ENCODE measurements around the gene GRAMD4. TPM values are rescaled to one million over a fixed set of nuclear protein-coding genes. Genes with fewer than 3 reads are reported as not detected.

Gene GRAMD4
- total RNA-seq, 1 donor from 2014 or later = 90.8 TPM

DNA sequence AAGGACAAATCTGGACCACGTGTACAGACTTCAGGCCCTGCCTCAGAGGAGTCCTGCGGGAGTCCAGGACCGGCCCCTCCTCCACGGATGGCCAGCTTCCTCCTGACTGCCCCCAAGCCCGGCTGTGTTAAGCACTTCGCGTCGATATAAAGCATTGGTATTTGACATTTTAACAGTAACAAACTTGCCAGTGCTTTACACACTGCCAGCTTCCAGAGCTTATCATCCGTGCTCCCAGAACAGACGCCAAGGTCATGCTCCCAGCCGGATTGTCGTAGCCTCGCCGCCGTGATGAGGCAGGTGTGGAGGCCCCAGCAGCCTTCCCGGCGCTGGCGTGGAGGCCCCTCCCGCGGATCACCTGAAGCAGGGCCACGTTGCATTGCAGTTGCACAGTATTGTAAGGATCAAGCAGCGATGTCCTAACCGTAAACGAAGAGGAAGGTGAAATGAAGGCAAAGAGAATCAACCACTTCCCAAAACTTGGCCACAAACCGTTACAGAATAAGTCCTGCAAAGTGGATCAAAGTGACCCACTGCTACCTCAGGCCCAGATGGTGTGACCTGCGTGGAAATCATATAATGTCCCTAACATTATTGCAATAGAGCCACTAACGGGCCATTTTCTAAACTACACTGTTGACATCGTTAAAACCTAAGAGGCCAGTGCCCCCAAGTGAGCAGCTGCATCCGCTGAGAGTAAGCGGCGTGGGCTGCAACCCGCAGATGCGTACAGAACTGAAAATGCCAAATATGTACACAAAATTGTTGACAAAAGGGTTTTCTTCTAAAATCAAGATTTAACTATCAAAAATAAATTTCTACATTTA is 66.2 kb downstream of the GRAMD4 start:
- H3K36me3 Mint-ChIP-seq (ENCODE audit: low read depth) = peaks cover 56% of the 10 kb centered on the region
- intact Hi-C loops (cut with micrococcal nuclease) = no loop called here
- peaks cover 9% of the 10 kb centered on the region for H3K4me1 Mint-ChIP-seq (ENCODE audit: low read depth)
- H3K27ac Mint-ChIP-seq = peak overlapping the region; percentile 60
- no peaks in the 10 kb centered on the region for H3K27me3 Mint-ChIP-seq (ENCODE audit: low read depth)
- no peak for DNase-seq (ENCODE audit: low spot score)
- H3K4me3 Mint-ChIP-seq (ENCODE audit: low read depth) = no peak overlapping the region
- no peaks in the 10 kb centered on the region for H3K9me3 Mint-ChIP-seq

DNA sequence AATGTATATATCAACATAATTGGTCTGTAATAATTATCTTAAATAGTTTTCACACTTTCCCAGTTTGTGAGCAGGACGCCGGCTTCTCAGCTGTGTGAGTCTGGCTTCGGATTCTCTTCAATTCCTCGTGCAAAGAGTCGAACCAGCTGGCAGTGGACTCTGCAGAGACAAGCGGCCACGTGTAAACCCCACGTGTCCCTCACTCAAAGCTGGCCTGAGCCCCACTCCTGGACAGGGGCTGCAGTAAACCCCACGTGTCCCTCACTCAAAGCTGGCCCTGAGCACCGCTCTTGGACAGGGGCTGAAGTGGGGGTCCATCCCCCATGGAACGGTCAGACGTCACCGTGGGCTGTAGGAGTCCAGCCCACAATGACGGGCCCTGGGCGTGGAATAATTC is 66.9 kb downstream of the GRAMD4 start:
- Mint-ChIP-seq H3K27me3 (ENCODE audit: low read depth) (no peaks in the 10 kb centered on the region), H3K4me3 (ENCODE audit: low read depth) (no peak overlapping the region), H3K9me3 (no peaks in the 10 kb centered on the region), H3K4me1 (ENCODE audit: low read depth) (peaks cover 9% of the 10 kb centered on the region), H3K27ac (no peak overlapping the region), H3K36me3 (ENCODE audit: low read depth) (peaks cover 58% of the 10 kb centered on the region)
- no peak for DNase-seq (ENCODE audit: low spot score)
- intact Hi-C loops (cut with micrococcal nuclease) = no loop called here

DNA sequence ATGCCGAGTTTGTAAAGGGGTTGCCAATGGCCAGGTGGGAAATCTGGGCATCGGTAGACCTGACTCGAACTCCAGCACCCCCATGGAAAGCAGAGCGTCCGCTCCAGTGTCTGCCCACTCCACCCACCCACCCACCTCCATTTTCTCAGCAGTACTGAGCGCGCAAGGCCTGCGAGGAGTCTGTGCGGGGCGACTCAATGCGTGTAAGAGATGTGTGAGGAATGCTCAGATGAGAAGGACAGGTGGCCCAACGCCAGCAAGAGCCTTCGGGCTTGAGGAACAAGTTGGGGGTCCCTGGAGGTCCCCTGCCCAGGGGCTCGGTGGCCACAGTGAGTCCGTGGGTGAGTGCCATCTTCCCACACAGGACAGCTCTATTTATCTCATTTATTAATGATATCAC is 67.3 kb downstream of the GRAMD4 start:
- H3K36me3 Mint-ChIP-seq (ENCODE audit: low read depth) = peaks cover 58% of the 10 kb centered on the region
- no peak overlapping the region for H3K27ac Mint-ChIP-seq
- no peak for DNase-seq (ENCODE audit: low spot score)
- no peaks in the 10 kb centered on the region for H3K27me3 Mint-ChIP-seq (ENCODE audit: low read depth)
- H3K4me1 Mint-ChIP-seq (ENCODE audit: low read depth) = peaks cover 9% of the 10 kb centered on the region
- no peaks in the 10 kb centered on the region for H3K9me3 Mint-ChIP-seq
- intact Hi-C loops (cut with micrococcal nuclease) = no loop called here
- H3K4me3 Mint-ChIP-seq (ENCODE audit: low read depth) = no peak overlapping the region

DNA sequence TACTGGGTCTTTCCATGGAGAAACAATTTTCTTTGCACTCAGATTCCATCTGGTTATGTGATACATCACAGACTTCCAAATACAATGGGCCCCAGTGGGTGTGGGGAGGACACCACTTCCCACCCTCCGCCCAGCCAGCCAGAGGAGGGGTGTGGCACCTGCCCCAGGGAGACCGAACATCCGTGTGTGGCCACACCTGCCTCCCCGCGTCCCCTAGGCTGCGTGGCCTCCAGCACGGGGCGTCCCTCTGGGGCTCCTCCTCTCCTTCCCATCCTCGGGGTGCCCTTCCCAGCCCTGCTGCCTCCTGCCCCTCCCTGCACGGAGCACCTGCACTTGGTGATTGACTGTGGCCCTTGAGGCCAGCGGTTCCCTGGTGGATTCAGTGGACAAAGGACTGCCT is 68.8 kb downstream of the GRAMD4 start:
- no peak overlapping the region for H3K27ac Mint-ChIP-seq
- intact Hi-C loops (cut with micrococcal nuclease) = no loop called here
- H3K36me3 Mint-ChIP-seq (ENCODE audit: low read depth) = peaks cover 59% of the 10 kb centered on the region

DNA sequence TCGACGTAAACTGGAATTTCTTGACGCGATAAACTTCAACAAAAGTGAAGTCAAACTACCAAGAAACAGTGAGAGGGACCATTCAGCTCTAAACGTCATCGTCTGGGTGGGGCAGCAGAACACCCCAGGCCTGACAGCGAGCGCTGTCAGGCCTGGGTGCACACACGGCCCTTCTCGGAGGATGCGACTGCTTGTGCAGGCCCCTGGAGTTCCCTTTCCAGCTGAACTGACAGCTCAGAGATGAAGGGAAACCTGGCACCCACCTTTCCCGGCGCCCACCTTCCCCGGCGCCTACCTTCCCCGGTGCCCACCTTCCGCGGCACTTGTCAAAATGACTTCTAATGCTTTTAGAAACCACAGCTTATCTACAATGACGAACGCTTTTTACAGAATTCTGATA is 70.0 kb downstream of the GRAMD4 start:
- no peak for DNase-seq (ENCODE audit: low spot score)
- Mint-ChIP-seq H3K27me3 (ENCODE audit: low read depth) (no peaks in the 10 kb centered on the region), H3K36me3 (ENCODE audit: low read depth) (peaks cover 56% of the 10 kb centered on the region), H3K4me3 (ENCODE audit: low read depth) (no peak overlapping the region), H3K9me3 (no peaks in the 10 kb centered on the region), H3K27ac (no peak overlapping the region), H3K4me1 (ENCODE audit: low read depth) (peaks cover 9% of the 10 kb centered on the region)
- intact Hi-C loops (cut with micrococcal nuclease) = no loop called here

More for the DNA sequence above, 68.8 kb downstream of the GRAMD4 start:
- Mint-ChIP-seq H3K4me3 (ENCODE audit: low read depth) (no peak overlapping the region), H3K4me1 (ENCODE audit: low read depth) (peaks cover 9% of the 10 kb centered on the region), H3K27me3 (ENCODE audit: low read depth) (no peaks in the 10 kb centered on the region), H3K9me3 (no peaks in the 10 kb centered on the region)
- DNase-seq (ENCODE audit: low spot score) = no peak

DNA sequence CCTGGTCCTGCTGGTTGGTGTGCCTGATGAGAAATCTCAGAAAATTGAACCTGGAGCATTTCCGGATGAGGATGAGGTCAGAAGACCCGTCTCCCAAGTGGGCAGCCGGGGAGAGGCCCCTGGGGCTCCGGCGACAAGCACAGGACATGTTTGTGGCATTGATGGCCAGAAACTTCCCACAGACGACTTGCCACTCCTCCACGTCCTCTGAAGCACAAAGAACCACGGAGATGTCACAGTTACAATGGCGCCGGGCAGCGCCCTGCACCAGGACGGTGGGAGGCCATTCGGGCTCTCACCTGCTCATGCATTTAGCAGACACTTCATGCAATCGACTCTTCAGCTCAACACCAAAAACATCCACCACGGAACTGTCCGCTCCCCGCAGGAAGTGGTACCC is 71.4 kb downstream of the GRAMD4 start:
- Mint-ChIP-seq H3K9me3 (no peaks in the 10 kb centered on the region), H3K4me3 (ENCODE audit: low read depth) (no peak overlapping the region), H3K27ac (no peak overlapping the region), H3K36me3 (ENCODE audit: low read depth) (peaks cover 45% of the 10 kb centered on the region), H3K4me1 (ENCODE audit: low read depth) (no peaks in the 10 kb centered on the region), H3K27me3 (ENCODE audit: low read depth) (no peaks in the 10 kb centered on the region)
- no peak for DNase-seq (ENCODE audit: low spot score)
- intact Hi-C loops (cut with micrococcal nuclease) = no loop called here

DNA sequence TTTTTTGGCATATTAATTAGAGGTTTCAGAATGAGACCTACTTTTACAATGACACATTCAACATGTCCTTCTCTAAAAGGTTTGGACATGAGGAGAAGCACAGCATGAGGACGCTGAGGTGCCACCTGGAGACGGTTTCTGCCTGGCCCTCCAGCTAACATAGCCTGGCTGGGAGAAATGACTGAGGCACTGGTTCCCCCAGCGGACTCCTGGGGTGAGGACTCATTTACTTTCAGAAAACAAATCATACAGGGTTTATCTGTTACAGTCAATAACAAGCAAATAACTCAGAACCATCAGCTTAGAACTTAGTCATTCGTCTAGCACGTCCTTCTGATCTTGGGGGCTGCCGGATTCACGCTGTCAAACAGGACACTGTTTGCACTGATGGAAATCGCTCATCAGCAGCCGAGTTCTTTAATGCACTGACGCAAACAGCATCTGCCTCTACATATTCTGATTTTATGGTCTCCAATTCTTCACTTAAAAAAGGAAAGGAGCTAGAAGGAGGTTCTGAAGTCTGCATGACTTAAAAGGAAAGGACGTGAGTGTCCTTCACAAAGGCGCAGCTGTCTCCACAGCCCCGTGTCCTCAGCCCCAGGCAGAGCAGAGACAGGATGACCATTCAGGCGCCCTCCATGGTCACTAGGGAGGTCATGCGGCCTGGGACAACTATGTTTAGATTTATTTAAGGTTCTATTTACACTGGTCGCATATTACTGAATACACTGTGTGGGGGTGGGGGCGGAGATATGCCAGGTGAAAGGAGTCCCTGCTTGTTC is 73.6 kb downstream of the GRAMD4 start:
- H3K36me3 Mint-ChIP-seq (ENCODE audit: low read depth) = peaks cover 54% of the 10 kb centered on the region
- DNase-seq (ENCODE audit: low spot score) = no peak
- intact Hi-C loops (cut with micrococcal nuclease) = no loop called here

DNA sequence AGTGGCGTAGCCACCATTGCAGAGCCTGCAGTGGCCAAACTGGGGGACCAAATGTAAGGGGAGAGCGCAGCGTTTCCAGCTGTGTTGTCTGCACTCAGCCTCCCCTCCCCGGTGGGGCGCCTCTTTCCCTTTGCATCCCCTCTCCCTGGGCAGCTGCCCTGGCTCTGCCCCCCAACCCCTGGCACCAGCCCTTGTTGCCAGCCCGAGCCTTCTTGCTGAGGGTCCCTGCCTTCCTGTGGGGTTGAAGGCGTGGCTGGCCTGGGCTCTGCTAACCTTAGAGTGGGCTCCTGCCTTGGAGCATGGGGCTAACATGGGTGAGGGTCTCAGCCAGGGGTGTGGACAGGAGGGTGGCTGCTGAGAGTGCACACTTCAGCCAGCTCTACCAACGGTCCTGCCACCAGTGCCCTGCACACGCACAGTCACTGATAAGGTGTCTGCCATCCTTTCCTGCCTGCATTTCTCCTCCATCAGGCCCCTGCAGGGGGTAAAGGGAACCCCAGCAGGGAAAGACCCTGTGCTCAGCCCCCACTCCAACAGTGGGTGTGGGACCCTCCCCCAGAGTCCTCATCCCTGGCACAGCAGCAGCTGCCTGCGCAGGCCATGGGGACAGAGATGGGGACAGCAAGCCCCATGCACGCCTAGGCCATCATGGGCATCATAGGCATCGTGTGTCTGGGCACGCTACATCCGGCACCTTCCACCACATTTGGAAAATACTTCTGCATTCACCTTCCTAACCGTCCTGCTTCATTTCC is 74.4 kb downstream of the GRAMD4 start:
- no peak overlapping the region for H3K4me3 Mint-ChIP-seq (ENCODE audit: low read depth)
- H3K36me3 Mint-ChIP-seq (ENCODE audit: low read depth) = peaks cover 55% of the 10 kb centered on the region
- no peaks in the 10 kb centered on the region for H3K4me1 Mint-ChIP-seq (ENCODE audit: low read depth)
- no peak overlapping the region for H3K27ac Mint-ChIP-seq
- H3K27me3 Mint-ChIP-seq (ENCODE audit: low read depth) = no peaks in the 10 kb centered on the region
- H3K9me3 Mint-ChIP-seq = no peaks in the 10 kb centered on the region
- intact Hi-C loops (cut with micrococcal nuclease) = no loop called here
- no peak for DNase-seq (ENCODE audit: low spot score)

More for the DNA sequence above, 73.6 kb downstream of the GRAMD4 start:
- Mint-ChIP-seq H3K4me3 (ENCODE audit: low read depth) (no peak overlapping the region), H3K9me3 (no peaks in the 10 kb centered on the region), H3K27ac (no peak overlapping the region), H3K4me1 (ENCODE audit: low read depth) (no peaks in the 10 kb centered on the region), H3K27me3 (ENCODE audit: low read depth) (no peaks in the 10 kb centered on the region)

DNA sequence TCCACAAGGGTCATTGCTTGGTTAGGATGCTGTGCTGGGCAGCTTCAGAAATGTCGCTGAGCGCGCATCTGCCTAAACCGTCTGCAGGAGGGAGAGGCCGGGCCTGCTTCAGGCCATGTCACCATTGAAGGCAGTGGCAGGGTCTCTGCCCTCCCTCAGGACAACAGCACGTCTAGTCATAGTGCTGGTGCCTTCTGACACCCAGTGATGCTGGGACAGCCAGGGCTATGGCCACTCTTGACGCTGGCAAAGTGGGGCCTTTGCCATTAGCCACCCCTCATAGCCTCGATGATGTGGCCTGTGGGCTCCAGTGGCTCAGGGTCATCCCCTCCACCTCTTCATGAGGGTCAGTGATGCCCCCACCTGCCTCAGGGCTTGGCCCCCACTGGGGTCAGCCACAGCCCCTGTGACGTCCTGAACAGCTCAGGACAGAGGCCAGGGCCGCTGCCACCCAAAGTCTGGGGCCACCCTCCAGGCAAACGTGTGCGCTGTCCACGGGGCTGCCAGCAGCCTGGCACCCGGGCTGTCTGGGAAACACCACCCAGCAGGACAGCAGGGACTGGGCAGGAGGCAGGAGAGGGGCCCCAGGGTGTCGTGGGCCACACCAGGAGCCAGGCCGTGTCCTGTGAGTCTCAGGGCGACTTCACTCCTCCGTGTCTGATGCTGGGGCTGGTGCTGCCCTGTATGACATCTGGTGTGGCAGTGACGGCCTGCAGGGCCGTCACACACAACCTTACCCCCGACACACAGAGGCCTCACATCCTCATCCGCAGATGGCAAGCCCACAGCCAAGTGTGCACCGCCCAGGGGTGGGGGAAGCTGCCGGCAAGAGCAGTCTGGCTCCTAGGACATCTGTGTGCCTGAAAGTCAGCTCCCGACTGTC is 75.4 kb downstream of the GRAMD4 start:
- Mint-ChIP-seq H3K27me3 (ENCODE audit: low read depth) (no peaks in the 10 kb centered on the region), H3K4me1 (ENCODE audit: low read depth) (no peaks in the 10 kb centered on the region), H3K9me3 (no peaks in the 10 kb centered on the region), H3K36me3 (ENCODE audit: low read depth) (peaks cover 57% of the 10 kb centered on the region), H3K4me3 (ENCODE audit: low read depth) (no peak overlapping the region), H3K27ac (no peak overlapping the region)
- no peak for DNase-seq (ENCODE audit: low spot score)
- intact Hi-C loops (cut with micrococcal nuclease) = no loop called here

DNA sequence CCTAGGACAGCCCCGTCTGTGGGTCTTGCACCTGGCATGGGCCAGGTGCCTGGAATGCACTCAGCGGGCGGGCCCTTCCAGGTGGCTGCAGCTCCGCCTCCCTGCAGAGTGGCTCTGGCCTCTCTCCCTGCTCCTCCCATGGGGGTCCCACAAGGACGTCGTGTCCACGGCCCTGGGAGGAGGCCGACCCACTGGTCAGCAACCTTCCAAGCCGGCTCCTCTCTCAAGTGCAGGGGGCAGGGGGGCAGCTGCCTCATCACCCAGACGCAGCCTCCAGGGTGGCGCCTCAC is 76.0 kb downstream of the GRAMD4 start:
- H3K27me3 Mint-ChIP-seq (ENCODE audit: low read depth) = no peaks in the 10 kb centered on the region
- H3K36me3 Mint-ChIP-seq (ENCODE audit: low read depth) = peaks cover 52% of the 10 kb centered on the region
- intact Hi-C loops (cut with micrococcal nuclease) = no loop called here

DNA sequence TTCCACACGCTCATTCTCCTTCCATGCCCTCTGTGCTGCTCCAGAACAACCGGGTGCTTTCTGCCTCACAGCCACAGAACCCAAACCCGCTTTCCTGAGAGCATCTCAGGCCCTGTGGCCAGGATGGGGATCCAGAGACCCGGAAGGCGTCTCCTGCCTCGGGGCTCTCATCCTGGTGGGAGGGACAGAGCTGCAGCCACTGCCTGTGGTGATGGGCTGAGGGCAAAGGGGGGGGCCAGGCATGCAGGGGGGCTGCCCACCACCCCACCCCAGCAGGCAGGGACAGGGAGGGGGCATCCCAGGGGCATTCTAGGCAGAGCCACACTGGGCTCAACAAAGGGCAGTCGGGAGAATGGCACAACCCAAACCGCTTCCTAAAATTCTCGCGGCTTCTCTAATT is 76.4 kb downstream of the GRAMD4 start:
- H3K9me3 Mint-ChIP-seq = no peaks in the 10 kb centered on the region
- peaks cover 48% of the 10 kb centered on the region for H3K36me3 Mint-ChIP-seq (ENCODE audit: low read depth)
- no peaks in the 10 kb centered on the region for H3K27me3 Mint-ChIP-seq (ENCODE audit: low read depth)
- H3K4me3 Mint-ChIP-seq (ENCODE audit: low read depth) = no peak overlapping the region
- H3K4me1 Mint-ChIP-seq (ENCODE audit: low read depth) = no peaks in the 10 kb centered on the region
- intact Hi-C loops (cut with micrococcal nuclease) = no loop called here
- no peak for DNase-seq (ENCODE audit: low spot score)
- no peak overlapping the region for H3K27ac Mint-ChIP-seq

More for the DNA sequence above, 76.0 kb downstream of the GRAMD4 start:
- Mint-ChIP-seq H3K4me3 (ENCODE audit: low read depth) (no peak overlapping the region), H3K9me3 (no peaks in the 10 kb centered on the region), H3K4me1 (ENCODE audit: low read depth) (no peaks in the 10 kb centered on the region), H3K27ac (no peak overlapping the region)
- DNase-seq (ENCODE audit: low spot score) = no peak

DNA sequence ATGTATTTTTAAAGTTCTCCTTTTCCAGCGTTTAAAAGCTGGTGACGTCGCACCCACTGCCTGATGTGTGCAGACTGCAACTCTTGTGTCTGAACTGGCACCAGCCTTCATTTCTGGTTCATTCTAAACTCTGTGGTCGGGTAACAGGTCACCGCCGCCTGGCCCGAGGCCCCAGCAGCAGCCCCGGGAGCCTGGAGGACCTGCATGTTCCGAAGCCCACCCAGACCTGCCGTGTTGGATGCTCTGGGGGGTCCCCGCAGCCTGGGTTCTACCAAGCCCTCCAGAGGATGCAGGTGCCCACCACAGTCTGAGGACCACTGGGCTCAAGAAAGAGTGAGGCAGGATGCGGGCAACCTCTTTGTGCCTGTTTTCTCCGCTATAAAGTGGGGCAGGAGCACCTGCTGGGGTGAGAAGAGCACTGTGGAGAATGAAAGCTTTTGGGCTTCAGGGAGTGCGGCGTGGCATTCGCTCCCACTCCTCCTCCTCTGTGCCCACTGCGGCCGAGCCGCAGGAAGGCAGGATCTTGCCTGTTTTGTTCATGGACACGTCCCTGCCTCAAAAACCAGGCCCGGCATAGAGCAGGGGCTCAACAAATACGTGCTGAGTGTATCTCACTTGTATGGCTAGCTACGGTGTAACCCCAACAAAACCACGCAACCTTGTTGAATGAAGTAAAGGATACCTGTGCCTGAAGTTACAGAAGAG is 77.8 kb downstream of the GRAMD4 start:
- Mint-ChIP-seq H3K27ac (no peak overlapping the region), H3K4me3 (ENCODE audit: low read depth) (no peak overlapping the region), H3K36me3 (ENCODE audit: low read depth) (peaks cover 48% of the 10 kb centered on the region), H3K9me3 (no peaks in the 10 kb centered on the region), H3K27me3 (ENCODE audit: low read depth) (no peaks in the 10 kb centered on the region), H3K4me1 (ENCODE audit: low read depth) (no peaks in the 10 kb centered on the region)
- intact Hi-C loops (cut with micrococcal nuclease) = no loop called here
- no peak for DNase-seq (ENCODE audit: low spot score)

Data from activated T-helper 2 cell treated with anti-CD3 and anti-CD28 coated beads, Interferon-gamma antibody, Interleukin-2, Interleukin-4, amounts not matched to agents 10 μg/mL and 5 μg/mL and 100 μg/mL, durations not matched to agents 14 hours and 24 hours and 36 hours (primary cell).